Measurements from ENCODE around the gene FGB. TPM values are rescaled to one million over a fixed set of nuclear protein-coding genes. Genes with fewer than 3 reads are reported as not detected.
A peak's percentile ranks its signal among the peaks of the same experiment; 100 is the strongest.
"Not testable (repeated sequence)": the region's sequence is repeated elsewhere in the genome, so short reads cannot be mapped to it uniquely, and the experiment has no call there.

Gene FGB
- total and polyA plus RNA-seq, 5 donors from 2014 or later, result not detected

- no peaks in the 10 kb centered on the region for H3K36me3 Mint-ChIP-seq
- H3K4me3 Mint-ChIP-seq, result no peak overlapping the region
- Histone ChIP-seq H3K4me1 (ENCODE audit: control insufficient read depth, insufficient read depth, low read length, poor library complexity, severe bottlenecking) (no peaks in the 10 kb centered on the region), H3K9me3 (ENCODE audit: control insufficient read depth in 2 of 2, low read length in 2 of 2) (no peaks in the 10 kb centered on the region), H3K27me3 (ENCODE audit: control insufficient read depth, insufficient read depth, low read length) (peaks cover under 1% of the 10 kb centered on the region), H3K4me3 (ENCODE audit: low read depth, low read length) (no peak overlapping the region), H3K27ac (ENCODE audit: insufficient read depth, low read length, poor library complexity, severe bottlenecking) (no peak overlapping the region), H3K36me3 (ENCODE audit: control insufficient read depth, insufficient read depth, low read length) (no peaks in the 10 kb centered on the region)
- no peak overlapping the region for H3K27ac Mint-ChIP-seq
- DNase-seq, result no peak
- H3K27me3 Mint-ChIP-seq, result peaks cover 2% of the 10 kb centered on the region
- ATAC-seq (ENCODE audit: low read depth in 2 of 2), result no peak
- H3K9me3 Mint-ChIP-seq, result peaks cover 0 to 2% (median 0%) of the 10 kb centered on the region in 7 donors
- no peaks in the 10 kb centered on the region for H3K4me1 Mint-ChIP-seq
Observed at GRCh38 chr4:154591890-154592289, 29.1 kb downstream of the FGB start.

- ATAC-seq (ENCODE audit: low read depth in 2 of 2), result no peak
- peaks cover 3% of the 10 kb centered on the region for H3K27me3 ChIP-seq (ENCODE audit: control insufficient read depth, insufficient read depth, low read length)
Observed at GRCh38 chr4:154593868-154594267, 31.1 kb downstream of the FGB start.

GRCh38 chr4:154594343-154594742 lies 31.5 kb downstream of the FGB start:
- not testable (repeated sequence) for H3K27ac Mint-ChIP-seq; H3K4me1 Mint-ChIP-seq; H3K36me3 ChIP-seq (ENCODE audit: control insufficient read depth, insufficient read depth, low read length); H3K27ac ChIP-seq (ENCODE audit: insufficient read depth, low read length, poor library complexity, severe bottlenecking); H3K27me3 ChIP-seq (ENCODE audit: control insufficient read depth, insufficient read depth, low read length); DNase-seq; H3K4me3 Mint-ChIP-seq; ATAC-seq (ENCODE audit: low read depth in 2 of 2); H3K9me3 Mint-ChIP-seq; H3K4me1 ChIP-seq (ENCODE audit: control insufficient read depth, insufficient read depth, low read length, poor library complexity, severe bottlenecking); H3K27me3 Mint-ChIP-seq; H3K36me3 Mint-ChIP-seq; H3K4me3 ChIP-seq (ENCODE audit: low read depth, low read length); H3K9me3 ChIP-seq (ENCODE audit: control insufficient read depth in 2 of 2, low read length in 2 of 2)

More at GRCh38 chr4:154593868-154594267, 31.1 kb downstream of the FGB start:
- peaks cover 0 to 2% (median 0%) of the 10 kb centered on the region in 7 donors for H3K9me3 Mint-ChIP-seq
- no peak overlapping the region for H3K4me3 ChIP-seq (ENCODE audit: low read depth, low read length)
- H3K4me1 Mint-ChIP-seq, result no peaks in the 10 kb centered on the region
- no peaks in the 10 kb centered on the region for H3K36me3 Mint-ChIP-seq
- H3K9me3 ChIP-seq (ENCODE audit: control insufficient read depth in 2 of 2, low read length in 2 of 2), result no peaks in the 10 kb centered on the region
- H3K4me3 Mint-ChIP-seq, result no peak overlapping the region
- no peak for DNase-seq
- H3K27ac Mint-ChIP-seq, result no peak overlapping the region
- H3K36me3 ChIP-seq (ENCODE audit: control insufficient read depth, insufficient read depth, low read length), result no peaks in the 10 kb centered on the region
- H3K27me3 Mint-ChIP-seq, result peaks cover 7% of the 10 kb centered on the region
- H3K27ac ChIP-seq (ENCODE audit: insufficient read depth, low read length, poor library complexity, severe bottlenecking), result no peak overlapping the region
- H3K4me1 ChIP-seq (ENCODE audit: control insufficient read depth, insufficient read depth, low read length, poor library complexity, severe bottlenecking), result no peaks in the 10 kb centered on the region

GRCh38 chr4:154595807-154596206 lies 33.0 kb downstream of the FGB start:
- H3K27me3 Mint-ChIP-seq, result peaks cover 7% of the 10 kb centered on the region
- Histone ChIP-seq H3K27me3 (ENCODE audit: control insufficient read depth, insufficient read depth, low read length) (peaks cover 3% of the 10 kb centered on the region), H3K36me3 (ENCODE audit: control insufficient read depth, insufficient read depth, low read length) (no peaks in the 10 kb centered on the region), H3K9me3 (ENCODE audit: control insufficient read depth in 2 of 2, low read length in 2 of 2) (no peaks in the 10 kb centered on the region), H3K4me3 (ENCODE audit: low read depth, low read length) (no peak overlapping the region), H3K4me1 (ENCODE audit: control insufficient read depth, insufficient read depth, low read length, poor library complexity, severe bottlenecking) (no peaks in the 10 kb centered on the region), H3K27ac (ENCODE audit: insufficient read depth, low read length, poor library complexity, severe bottlenecking) (no peak overlapping the region)
- no peak for ATAC-seq (ENCODE audit: low read depth in 2 of 2)
- peaks cover 0 to 4% (median 0%) of the 10 kb centered on the region in 7 donors for H3K9me3 Mint-ChIP-seq
- H3K4me1 Mint-ChIP-seq, result no peaks in the 10 kb centered on the region
- H3K36me3 Mint-ChIP-seq, result no peaks in the 10 kb centered on the region
- H3K27ac Mint-ChIP-seq, result no peak overlapping the region
- H3K4me3 Mint-ChIP-seq, result no peak overlapping the region
- no peak for DNase-seq

- ATAC-seq (ENCODE audit: low read depth in 2 of 2); H3K36me3 Mint-ChIP-seq; H3K4me3 ChIP-seq (ENCODE audit: low read depth, low read length); H3K9me3 ChIP-seq (ENCODE audit: control insufficient read depth in 2 of 2, low read length in 2 of 2); DNase-seq; H3K27me3 Mint-ChIP-seq; H3K4me3 Mint-ChIP-seq; H3K36me3 ChIP-seq (ENCODE audit: control insufficient read depth, insufficient read depth, low read length); H3K4me1 ChIP-seq (ENCODE audit: control insufficient read depth, insufficient read depth, low read length, poor library complexity, severe bottlenecking); H3K27ac ChIP-seq (ENCODE audit: insufficient read depth, low read length, poor library complexity, severe bottlenecking); H3K9me3 Mint-ChIP-seq; H3K27ac Mint-ChIP-seq; H3K4me1 Mint-ChIP-seq; H3K27me3 ChIP-seq (ENCODE audit: control insufficient read depth, insufficient read depth, low read length): not testable (repeated sequence)
Observed at GRCh38 chr4:154597281-154597680, 34.5 kb downstream of the FGB start.

GRCh38 chr4:154597798-154598774 lies 35.3 kb downstream of the FGB start:
- no peak overlapping the region for H3K27ac Mint-ChIP-seq
- ATAC-seq (ENCODE audit: low read depth in 2 of 2) (no peak), DNase-seq (no peak)
- no peak overlapping the region for H3K4me3 ChIP-seq (ENCODE audit: low read depth, low read length)
- no peak overlapping the region for H3K4me3 Mint-ChIP-seq
- no peaks in the 10 kb centered on the region for H3K9me3 ChIP-seq (ENCODE audit: control insufficient read depth in 2 of 2, low read length in 2 of 2)
- no peaks in the 10 kb centered on the region for H3K36me3 ChIP-seq (ENCODE audit: control insufficient read depth, insufficient read depth, low read length)
- H3K9me3 Mint-ChIP-seq, result peaks cover 0 to 7% (median 0%) of the 10 kb centered on the region in 7 donors
- H3K27me3 Mint-ChIP-seq, result peaks cover 7% of the 10 kb centered on the region
- no peaks in the 10 kb centered on the region for H3K36me3 Mint-ChIP-seq
- H3K27me3 ChIP-seq (ENCODE audit: control insufficient read depth, insufficient read depth, low read length), result peaks cover 6% of the 10 kb centered on the region
- H3K27ac ChIP-seq (ENCODE audit: insufficient read depth, low read length, poor library complexity, severe bottlenecking), result no peak overlapping the region
- H3K4me1 Mint-ChIP-seq, result no peaks in the 10 kb centered on the region
- no peaks in the 10 kb centered on the region for H3K4me1 ChIP-seq (ENCODE audit: control insufficient read depth, insufficient read depth, low read length, poor library complexity, severe bottlenecking)

GRCh38 chr4:154602404-154603020 lies 39.7 kb downstream of the FGB start:
- H3K36me3 Mint-ChIP-seq, result peaks cover 3% of the 10 kb centered on the region
- H3K36me3 ChIP-seq (ENCODE audit: control insufficient read depth, insufficient read depth, low read length), result no peaks in the 10 kb centered on the region
- peaks cover 4% of the 10 kb centered on the region for H3K27me3 Mint-ChIP-seq
- H3K27me3 ChIP-seq (ENCODE audit: control insufficient read depth, insufficient read depth, low read length), result peaks cover 3% of the 10 kb centered on the region
- ATAC-seq (ENCODE audit: low read depth in 2 of 2), result no peak
- H3K9me3 ChIP-seq (ENCODE audit: control insufficient read depth in 2 of 2, low read length in 2 of 2), result no peaks in the 10 kb centered on the region
- H3K27ac Mint-ChIP-seq, result no peak overlapping the region
- H3K4me1 Mint-ChIP-seq, result no peaks in the 10 kb centered on the region
- H3K27ac ChIP-seq (ENCODE audit: insufficient read depth, low read length, poor library complexity, severe bottlenecking), result no peak overlapping the region
- no peak overlapping the region for H3K4me3 ChIP-seq (ENCODE audit: low read depth, low read length)
- H3K4me3 Mint-ChIP-seq, result peak overlapping the region in 1 of 4 donors; percentile 38
- H3K4me1 ChIP-seq (ENCODE audit: control insufficient read depth, insufficient read depth, low read length, poor library complexity, severe bottlenecking), result no peaks in the 10 kb centered on the region
- DNase-seq, result no peak
- peaks cover 0 to 6% (median 0%) of the 10 kb centered on the region in 7 donors for H3K9me3 Mint-ChIP-seq
